ENCODE results near the gene KCTD8. TPM values are rescaled to one million over a fixed set of nuclear protein-coding genes. Genes with fewer than 3 reads are reported as not detected.
A peak's percentile ranks its signal among the peaks of the same experiment; 100 is the strongest.
"Not testable (repeated sequence)": the region's sequence is repeated elsewhere in the genome, so short reads cannot be mapped to it uniquely, and the experiment has no call there.

KCTD8 gene
- total RNA-seq, 1 experiment from 2014 or later, result not detected

DNA sequence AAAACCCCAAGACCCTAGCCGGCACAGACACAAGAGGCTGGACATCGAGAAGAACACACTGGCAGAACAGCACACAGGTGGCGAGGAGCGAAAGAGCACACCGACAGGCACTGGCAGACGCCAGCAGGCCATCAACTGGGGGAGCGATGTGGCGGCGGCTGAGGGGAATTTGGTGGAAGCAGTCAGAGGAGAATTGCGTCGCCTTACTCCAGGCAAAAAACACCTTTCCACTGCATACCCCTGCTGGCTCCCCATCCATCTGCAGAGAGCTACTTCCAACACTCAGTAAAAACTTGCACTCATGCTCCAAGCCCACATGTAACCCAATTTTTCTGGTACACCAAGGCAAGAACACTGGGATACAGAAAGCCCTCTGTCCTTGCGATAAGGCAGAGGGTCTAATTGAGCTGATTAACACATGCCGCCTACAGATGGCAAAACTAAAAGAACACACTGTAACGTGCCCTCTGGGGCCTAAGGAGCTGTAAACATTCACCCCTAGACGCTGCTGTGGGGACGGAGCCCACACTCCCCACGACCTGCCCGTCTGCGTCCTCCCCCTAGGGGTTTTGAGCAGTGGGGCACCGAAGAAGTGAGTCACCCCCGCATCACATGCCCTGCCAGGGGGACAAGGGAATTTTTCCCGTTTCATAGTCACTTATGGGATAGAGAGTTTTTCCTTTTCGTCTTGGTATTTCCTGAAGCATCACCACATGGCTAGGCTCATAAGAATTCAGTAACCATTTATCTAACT lies 262.3 kb downstream of the KCTD8 start:
- ATAC-seq (no peak), DNase-seq (ENCODE audit: low read depth, low spot score) (no peak)
- Histone ChIP-seq H3K36me3 (ENCODE audit: control insufficient read depth, insufficient read depth, low read length) (no peaks in the 10 kb centered on the region), H3K27ac (ENCODE audit: low read length) (no peak overlapping the region), H3K27me3 (ENCODE audit: control insufficient read depth, insufficient read depth, low read length) (no peaks in the 10 kb centered on the region), H3K4me1 (ENCODE audit: control insufficient read depth, insufficient read depth, low read length) (no peaks in the 10 kb centered on the region), H3K9me3 (ENCODE audit: control insufficient read depth, insufficient read depth, low read depth, low read length) (no peaks in the 10 kb centered on the region), H3K4me3 (ENCODE audit: low read depth in 2 of 2, low read length in 2 of 2) (no peak overlapping the region)
- in situ Hi-C loops (cut with HindIII; ENCODE audit: low pct_unique_long_range_greater_than_20kb, low sequenced_read_pairs), result no loop called here
- intact Hi-C loops (cut with micrococcal nuclease; ENCODE audit: unreplicated experiment), result no loop called here
- ChIA-PET CTCF (no interaction called here), POLR2A (no interaction called here)
- BruUV-seq (replicated peaks), result no TSS peak
- peak; percentile 9; the same call in 1 of the 2 replicates for TF ChIP-seq CTCF (IDR thresholded peaks at IDR 0.05)
- no peak for TF ChIP-seq TCF7L2 (IDR thresholded peaks at IDR 0.05; ENCODE audit: low read depth, low read length)

DNA sequence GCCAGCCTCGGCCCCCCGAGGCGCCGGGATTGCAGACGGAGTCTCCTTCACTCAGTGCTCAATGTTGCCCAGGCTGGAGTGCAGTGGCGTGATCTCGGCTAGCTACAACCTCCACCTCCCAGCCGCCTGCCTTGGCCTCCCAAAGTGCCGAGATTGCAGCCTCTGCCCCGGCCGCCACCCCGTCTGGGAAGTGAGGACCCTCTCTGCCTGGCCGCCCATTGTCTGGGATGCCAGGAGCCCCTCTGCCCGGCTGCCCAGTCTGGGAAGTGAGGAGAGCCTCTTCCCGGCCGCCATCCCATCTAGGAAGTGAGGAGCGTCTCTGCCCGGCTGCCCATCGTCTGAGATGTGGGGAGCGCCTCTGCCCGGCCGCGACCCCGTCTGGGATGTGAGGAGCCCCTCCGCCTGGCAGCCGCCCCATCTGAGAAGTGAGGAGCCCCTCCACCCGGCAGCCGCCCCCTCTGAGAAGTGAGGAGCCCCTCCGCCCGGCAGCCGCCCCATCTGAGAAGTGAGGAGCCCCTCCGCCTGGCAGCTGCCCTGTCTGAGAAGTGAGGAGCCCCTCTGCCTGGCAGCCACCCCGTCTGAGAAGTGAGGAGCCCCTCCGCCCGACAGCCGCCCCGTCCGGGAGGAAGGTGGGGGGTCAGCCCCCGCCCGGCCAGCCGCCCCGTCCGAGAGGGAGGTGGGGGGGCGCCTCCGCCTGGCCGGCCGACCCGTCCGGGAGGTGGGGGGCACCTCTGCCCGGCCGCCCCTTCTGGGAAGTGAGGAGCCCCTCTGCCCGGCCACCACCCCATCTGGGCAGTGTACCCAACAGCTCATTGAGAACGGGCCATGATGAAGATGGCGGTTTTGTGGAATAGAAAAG lies 266.9 kb downstream of the KCTD8 start:
- POLR2A ChIA-PET; H3K27me3 ChIP-seq (ENCODE audit: control insufficient read depth, insufficient read depth, low read length); H3K9me3 ChIP-seq (ENCODE audit: control insufficient read depth, insufficient read depth, low read depth, low read length); H3K4me3 ChIP-seq (ENCODE audit: low read depth in 2 of 2, low read length in 2 of 2); H3K27ac ChIP-seq (ENCODE audit: low read length); in situ Hi-C loops (cut with HindIII; ENCODE audit: low pct_unique_long_range_greater_than_20kb, low sequenced_read_pairs); intact Hi-C loops (cut with micrococcal nuclease; ENCODE audit: unreplicated experiment); H3K4me1 ChIP-seq (ENCODE audit: control insufficient read depth, insufficient read depth, low read length); BruUV-seq (replicated peaks); CTCF ChIA-PET; DNase-seq (ENCODE audit: low read depth, low spot score); ATAC-seq; H3K36me3 ChIP-seq (ENCODE audit: control insufficient read depth, insufficient read depth, low read length): not testable (repeated sequence)

DNA sequence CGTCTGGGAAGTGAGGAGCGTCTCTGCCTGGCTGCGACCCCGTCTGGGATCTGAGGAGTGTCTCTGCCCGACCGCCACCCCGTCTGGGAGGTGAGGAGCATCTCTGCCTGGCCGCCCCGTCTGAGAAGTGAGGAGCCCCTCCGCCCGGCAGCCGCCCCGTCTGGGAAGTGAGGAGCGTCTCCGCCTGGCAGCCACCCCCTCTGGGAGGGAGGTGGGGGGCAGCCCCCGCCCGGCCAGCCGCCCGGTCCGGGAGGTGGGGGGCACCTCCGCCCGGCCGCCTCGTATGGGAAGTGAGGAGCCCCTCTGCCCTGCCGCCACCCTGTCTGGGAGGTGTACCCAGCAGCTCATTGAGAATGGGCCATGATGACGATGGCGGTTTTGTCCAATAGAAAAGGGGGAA lies 280.8 kb downstream of the KCTD8 start:
- H3K36me3 ChIP-seq (ENCODE audit: control insufficient read depth, insufficient read depth, low read length); H3K27me3 ChIP-seq (ENCODE audit: control insufficient read depth, insufficient read depth, low read length); CTCF ChIA-PET; H3K4me1 ChIP-seq (ENCODE audit: control insufficient read depth, insufficient read depth, low read length); DNase-seq (ENCODE audit: low read depth, low spot score); H3K27ac ChIP-seq (ENCODE audit: low read length); H3K4me3 ChIP-seq (ENCODE audit: low read depth in 2 of 2, low read length in 2 of 2); BruUV-seq (replicated peaks); H3K9me3 ChIP-seq (ENCODE audit: control insufficient read depth, insufficient read depth, low read depth, low read length); intact Hi-C loops (cut with micrococcal nuclease; ENCODE audit: unreplicated experiment); ATAC-seq; in situ Hi-C loops (cut with HindIII; ENCODE audit: low pct_unique_long_range_greater_than_20kb, low sequenced_read_pairs); POLR2A ChIA-PET: not testable (repeated sequence)

DNA sequence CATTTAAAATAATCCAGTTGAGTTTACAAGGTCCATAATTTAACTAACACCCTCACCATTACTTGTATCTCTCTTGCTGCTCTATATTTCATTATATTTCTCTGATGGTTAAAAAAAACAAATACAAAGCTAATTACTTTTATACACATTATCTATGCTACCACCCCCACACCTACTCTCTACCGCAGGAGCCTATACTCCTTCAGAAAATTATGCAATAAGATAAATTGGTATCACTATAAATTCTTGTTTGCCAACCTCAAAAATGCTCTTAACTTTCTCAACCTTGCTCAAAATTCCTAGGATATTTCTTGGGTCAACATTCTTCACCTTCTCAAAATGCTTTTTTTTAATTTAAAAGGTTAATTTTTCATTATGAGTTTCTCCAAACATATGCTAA lies 282.7 kb downstream of the KCTD8 start:
- in situ Hi-C loops (cut with HindIII; ENCODE audit: low pct_unique_long_range_greater_than_20kb, low sequenced_read_pairs), result no loop called here
- H3K9me3 ChIP-seq (ENCODE audit: control insufficient read depth, insufficient read depth, low read depth, low read length), result no peaks in the 10 kb centered on the region
- BruUV-seq (replicated peaks), result no TSS peak
- ChIA-PET POLR2A (no interaction called here), CTCF (no interaction called here)
- H3K4me1 ChIP-seq (ENCODE audit: control insufficient read depth, insufficient read depth, low read length), result no peaks in the 10 kb centered on the region
- no peaks in the 10 kb centered on the region for H3K27me3 ChIP-seq (ENCODE audit: control insufficient read depth, insufficient read depth, low read length)
- DNase-seq (ENCODE audit: low read depth, low spot score) (no peak), ATAC-seq (no peak)
- H3K36me3 ChIP-seq (ENCODE audit: control insufficient read depth, insufficient read depth, low read length), result no peaks in the 10 kb centered on the region
- intact Hi-C loops (cut with micrococcal nuclease; ENCODE audit: unreplicated experiment), result no loop called here
- TF ChIP-seq TCF7L2 (IDR thresholded peaks at IDR 0.05; ENCODE audit: low read depth, low read length), result no peak
- TF ChIP-seq SIN3A (IDR thresholded peaks at IDR 0.05; ENCODE audit: borderline replicate concordance, insufficient read depth, low read depth, low read length), result no peak
- no peak for TF ChIP-seq REST (IDR thresholded peaks at IDR 0.05; ENCODE audit: insufficient read depth in 1 of 2, low read depth in 2 of 2, low read length in 1 of 2)
- no peak for TF ChIP-seq POLR2AphosphoS5 (IDR thresholded peaks at IDR 0.05; ENCODE audit: low read depth, low read length)
- no peak for TF ChIP-seq CTCF (IDR thresholded peaks at IDR 0.05)
- H3K4me3 ChIP-seq (ENCODE audit: low read depth in 2 of 2, low read length in 2 of 2), result no peak overlapping the region
- no peak overlapping the region for H3K27ac ChIP-seq (ENCODE audit: low read length)
